GM12873 (cell line): Measurements from ENCODE around the gene TTC21B.

ENCODE experiments used
- TF ChIP-seq, protein P1 (sequence below): IDR thresholded peaks from 2 replicates; pipeline ENCODE4 v1.5.1; 2012; ENCODE audit warnings: low read depth, mild to moderate bottlenecking, moderate library complexity, low read length, control low read depth; ENCODE audit not compliant: insufficient read depth; ENCODE audit errors: missing control alignments

Gene TTC21B

DNA sequence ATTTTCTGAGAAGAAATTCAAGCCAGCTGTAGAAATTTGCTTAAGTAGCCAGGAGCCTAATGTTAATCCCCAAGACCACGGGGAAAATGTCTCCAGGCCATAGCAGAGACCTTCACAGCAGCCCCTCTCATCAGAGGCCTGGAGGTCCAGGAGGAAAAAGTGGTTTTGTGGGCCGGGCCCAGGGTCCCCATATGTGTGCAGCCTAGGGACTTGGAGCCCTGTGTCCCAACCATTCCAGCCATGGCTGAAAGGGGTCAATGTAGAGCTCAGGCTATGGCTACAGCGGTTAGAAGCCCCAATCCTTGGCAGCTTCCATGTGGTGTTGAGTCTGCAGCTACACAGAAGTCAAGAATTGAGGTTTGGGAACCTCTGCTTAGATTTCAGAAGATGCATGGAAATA is 14.2 kb upstream of the TTC21B start:
- TF ChIP-seq, protein P1, sequence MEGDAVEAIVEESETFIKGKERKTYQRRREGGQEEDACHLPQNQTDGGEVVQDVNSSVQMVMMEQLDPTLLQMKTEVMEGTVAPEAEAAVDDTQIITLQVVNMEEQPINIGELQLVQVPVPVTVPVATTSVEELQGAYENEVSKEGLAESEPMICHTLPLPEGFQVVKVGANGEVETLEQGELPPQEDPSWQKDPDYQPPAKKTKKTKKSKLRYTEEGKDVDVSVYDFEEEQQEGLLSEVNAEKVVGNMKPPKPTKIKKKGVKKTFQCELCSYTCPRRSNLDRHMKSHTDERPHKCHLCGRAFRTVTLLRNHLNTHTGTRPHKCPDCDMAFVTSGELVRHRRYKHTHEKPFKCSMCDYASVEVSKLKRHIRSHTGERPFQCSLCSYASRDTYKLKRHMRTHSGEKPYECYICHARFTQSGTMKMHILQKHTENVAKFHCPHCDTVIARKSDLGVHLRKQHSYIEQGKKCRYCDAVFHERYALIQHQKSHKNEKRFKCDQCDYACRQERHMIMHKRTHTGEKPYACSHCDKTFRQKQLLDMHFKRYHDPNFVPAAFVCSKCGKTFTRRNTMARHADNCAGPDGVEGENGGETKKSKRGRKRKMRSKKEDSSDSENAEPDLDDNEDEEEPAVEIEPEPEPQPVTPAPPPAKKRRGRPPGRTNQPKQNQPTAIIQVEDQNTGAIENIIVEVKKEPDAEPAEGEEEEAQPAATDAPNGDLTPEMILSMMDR, result no peak

DNA sequence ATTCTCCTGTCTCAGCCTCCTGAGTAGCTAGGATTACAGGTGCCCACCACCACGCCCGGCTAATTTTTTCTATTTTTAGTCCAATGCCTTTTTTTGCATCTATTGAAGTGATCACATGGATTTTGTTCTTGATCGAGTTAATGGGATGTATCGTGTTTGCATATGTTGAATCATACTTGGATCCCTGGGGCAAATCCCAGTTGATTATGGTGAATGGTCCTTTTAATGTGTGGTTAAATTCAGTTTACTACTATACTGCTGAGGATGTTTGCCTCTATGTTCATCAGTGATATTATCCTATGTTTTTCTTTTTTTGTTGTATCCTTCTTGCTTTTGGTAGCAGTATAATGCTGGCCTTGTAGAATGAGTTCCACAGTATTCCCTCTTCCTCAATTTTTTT is 8.2 kb upstream of the TTC21B start:
- TF ChIP-seq, protein P1, result no peak

DNA sequence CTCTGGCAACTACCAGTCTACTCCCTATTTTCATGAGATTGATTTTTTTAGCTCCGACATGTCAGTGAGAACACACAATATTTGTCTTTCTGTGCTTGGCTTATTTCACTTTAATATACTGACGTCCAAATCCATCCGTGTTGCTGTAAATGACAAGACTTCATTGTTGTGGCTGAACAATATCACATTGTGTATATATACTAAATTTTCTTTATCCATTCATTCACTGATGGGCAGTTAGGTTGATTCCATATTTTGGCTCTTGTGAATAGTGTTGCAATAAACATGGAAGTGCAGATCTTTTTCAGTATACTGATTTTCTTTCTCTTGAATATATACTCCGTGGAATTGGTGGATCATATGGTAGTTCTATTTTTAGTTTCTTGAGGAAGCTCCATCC is 5.8 kb upstream of the TTC21B start:
- TF ChIP-seq, protein P1, result no peak

DNA sequence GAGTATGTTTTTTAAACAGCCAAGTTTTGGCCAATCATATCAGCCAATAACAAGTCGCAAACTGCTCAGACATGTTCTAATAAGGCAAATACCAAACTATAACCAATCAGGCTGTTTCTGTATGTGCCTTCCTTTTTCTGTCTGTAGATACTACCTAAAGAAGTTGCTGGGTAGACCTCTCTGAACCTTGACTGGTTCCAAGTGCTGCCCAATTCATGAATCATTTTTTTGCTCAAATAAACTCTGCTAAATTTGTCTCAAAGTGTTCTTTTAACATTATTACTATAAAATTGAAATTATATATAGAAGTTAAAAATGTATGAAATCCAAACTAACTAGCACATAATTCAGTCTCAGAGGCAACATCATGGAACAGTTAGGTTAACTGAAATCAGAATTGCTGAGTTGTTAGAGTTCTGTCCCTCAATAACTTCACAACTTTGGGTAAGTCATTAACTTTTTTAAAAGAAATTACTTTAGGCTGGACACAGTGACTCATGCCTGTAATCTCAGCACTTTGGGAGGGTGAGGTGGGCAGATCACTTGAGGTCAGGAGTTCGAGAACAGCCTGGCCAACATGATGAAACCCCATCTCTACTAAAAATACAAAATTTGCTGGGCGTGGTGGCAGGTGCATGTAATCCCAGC is 4.9 kb upstream of the TTC21B start:
- TF ChIP-seq, protein P1, result no peak

DNA sequence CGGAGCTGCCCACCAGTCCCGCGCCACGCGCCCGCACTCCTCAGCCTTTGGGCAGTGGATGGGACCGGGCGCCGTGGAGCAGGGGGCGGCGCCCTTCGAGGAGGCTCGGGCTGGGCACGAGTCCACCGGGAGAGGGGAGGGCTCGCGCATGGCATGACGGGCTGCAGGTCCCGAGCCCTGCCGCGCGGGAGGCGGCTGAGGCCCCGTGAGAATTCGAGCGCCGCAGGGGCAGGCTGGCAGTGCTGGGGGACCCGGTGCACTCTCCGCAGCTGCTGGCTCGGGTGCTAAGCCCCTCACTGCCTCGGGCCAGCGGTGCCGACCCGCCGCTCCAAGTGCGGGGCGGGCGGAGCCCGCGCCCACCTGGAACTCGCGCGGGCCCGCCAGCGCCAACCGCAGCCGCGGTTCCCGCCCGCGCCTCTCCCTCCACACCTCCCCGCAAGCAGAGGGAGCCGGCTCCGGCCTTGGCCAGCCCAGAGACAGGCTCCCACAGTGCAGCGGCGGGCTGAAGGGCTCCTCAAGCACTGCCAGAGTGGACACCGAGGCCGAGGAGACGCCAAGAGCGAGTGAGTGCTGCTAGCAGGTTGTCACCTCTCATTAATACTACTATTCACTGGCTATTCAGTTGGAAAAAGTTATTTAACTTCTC is 3.6 kb upstream of the TTC21B start:
- TF ChIP-seq, protein P1, result no peak

DNA sequence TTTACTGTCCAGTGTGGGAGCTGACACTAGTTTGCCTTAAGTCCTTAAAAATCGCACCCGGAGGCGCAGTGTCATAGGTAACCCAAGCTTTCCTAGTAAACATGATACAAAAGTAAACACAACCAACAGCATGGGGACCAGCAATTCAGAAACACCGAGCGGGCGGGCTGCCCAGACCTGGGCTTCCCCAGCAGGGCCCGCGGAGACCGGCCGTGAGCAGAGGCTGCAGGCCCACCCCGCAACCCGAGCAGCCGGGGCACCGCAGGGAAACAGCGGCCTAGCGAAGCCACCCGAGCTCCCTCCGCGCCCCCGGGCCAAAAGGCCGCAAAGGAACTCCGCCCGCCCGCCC is 296 bp downstream of the TTC21B start:
- TF ChIP-seq, protein P1, result no peak

DNA sequence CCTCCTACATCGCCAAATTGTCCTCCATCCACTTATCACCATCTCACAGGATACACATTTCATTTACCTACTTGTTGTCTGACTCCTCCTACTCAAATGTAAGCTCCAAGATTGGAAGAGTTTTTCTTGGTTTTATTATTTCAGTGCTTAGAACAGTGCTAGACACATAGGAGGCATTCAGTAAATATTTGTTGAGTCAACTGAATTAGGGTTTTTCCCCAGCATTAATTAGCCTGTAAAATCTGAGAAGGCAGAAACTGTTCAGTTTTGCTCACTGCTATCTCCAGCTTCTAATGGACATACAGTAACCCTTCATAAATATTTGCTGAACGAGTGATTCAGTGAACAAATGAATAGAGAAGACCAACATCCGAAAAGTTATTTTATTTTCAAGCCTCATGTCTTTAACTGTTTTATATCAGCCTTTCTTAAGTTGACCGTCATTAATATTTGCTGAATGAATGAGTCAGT is 800 bp downstream of the TTC21B start:
- TF ChIP-seq, protein P1, result no peak
